GM19025 (cell line): ENCODE data around the gene HOXD4.

Source experiments
- ATAC-seq: cut with Tn5 transposase; IDR thresholded peaks from one replicate; pipeline ENCODE4 v1.9.1; 2021; ENCODE audit warnings: mild to moderate bottlenecking, low read depth, moderate library complexity; ENCODE audit not compliant: unreplicated experiment

The HOXD4 gene

GRCh38 chr2:176112375-176113302 is 38.7 kb upstream of the HOXD4 start:
- ATAC-seq, result no peak

GRCh38 chr2:176114120-176114929 is 37.0 kb upstream of the HOXD4 start:
- no peak for ATAC-seq

DNA sequence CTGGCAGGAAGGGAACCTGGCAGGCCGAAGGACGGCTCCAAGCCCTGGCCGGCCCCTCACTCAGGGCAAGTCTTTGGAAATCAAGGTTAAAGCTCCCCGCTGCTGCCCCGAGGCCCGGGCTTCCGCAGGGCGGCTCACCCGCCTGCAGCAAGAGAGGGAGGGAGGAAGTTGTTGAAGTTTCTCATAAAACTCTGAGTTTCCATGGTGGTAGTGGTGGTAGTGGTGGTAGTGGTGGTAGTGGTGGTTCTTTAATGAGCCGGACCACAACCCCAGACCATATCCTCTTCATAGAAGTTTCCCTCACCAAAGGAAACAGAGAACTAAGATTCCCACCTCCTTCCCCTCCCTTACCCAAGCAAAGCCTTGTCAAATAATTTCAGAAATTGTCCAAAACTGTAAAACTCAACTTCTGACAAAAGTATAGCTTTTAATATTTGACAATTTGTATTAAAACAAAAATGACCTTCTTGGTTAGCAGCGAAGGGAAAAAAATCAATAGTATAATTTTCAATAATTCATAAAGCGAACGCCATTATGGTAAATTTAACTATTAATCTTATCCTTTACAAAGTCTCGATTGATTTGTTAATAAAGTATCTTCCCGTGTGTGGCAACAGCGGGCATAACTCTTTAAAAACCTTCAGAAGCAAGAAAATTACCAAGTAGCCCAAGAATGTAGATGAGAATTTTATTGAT is 36.3 kb upstream of the HOXD4 start:
- ATAC-seq, result no peak

DNA sequence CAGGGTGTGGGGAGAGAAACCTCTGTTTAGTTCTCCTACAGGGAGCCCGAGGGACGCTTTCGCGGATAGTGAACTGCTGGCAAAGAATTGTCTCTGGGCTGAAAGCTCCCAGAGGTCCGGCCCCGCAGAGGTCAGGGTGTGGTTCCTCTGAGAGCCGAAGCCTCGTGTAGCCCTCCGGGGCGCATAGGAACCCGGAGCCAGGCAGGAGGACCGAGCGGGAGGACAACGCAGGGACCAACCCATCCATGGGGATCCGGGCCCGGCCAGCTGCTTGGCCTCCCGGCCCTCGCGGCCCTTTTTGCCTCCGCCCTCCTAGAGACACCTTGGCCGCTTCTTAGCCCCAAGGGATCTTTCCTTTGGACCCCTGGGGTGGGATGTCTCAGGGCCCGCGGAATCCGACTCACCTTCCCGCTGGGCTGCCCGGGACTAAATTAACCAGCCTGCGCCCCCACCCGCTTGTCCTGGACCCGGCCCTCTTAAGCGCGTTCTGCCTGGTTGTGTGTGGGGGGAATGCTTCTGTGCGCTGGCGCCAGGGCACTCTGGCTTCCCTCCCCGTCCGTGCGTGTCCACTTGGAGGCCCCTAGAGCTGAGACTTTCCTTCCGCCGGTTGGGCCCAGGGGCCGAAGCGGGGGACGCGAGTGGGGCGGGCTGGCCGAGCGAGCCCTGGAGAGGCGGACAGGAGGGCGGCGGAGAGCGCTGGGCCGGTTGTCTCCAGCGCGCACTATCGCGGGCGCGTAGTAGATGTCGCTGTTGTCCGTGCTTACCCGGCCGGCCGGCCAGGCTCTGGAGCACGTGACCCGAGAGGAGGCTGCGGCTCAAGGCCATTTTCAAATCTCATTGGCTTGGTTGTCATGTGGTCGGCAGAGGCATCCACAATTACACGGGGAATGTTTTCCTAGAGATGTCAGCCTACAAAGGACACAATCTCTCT is 35.2 kb upstream of the HOXD4 start, which contains the start of gene HOXD10:
Gene HOXD10 (plus strand): TSS at position 896 of the 931 bp plus-strand sequence. CDS start 56 bp downstream, outside the sequence.
- ATAC-seq, result no peak

GRCh38 chr2:176117162-176117822 is 34.1 kb upstream of the HOXD4 start:
- no peak for ATAC-seq

DNA sequence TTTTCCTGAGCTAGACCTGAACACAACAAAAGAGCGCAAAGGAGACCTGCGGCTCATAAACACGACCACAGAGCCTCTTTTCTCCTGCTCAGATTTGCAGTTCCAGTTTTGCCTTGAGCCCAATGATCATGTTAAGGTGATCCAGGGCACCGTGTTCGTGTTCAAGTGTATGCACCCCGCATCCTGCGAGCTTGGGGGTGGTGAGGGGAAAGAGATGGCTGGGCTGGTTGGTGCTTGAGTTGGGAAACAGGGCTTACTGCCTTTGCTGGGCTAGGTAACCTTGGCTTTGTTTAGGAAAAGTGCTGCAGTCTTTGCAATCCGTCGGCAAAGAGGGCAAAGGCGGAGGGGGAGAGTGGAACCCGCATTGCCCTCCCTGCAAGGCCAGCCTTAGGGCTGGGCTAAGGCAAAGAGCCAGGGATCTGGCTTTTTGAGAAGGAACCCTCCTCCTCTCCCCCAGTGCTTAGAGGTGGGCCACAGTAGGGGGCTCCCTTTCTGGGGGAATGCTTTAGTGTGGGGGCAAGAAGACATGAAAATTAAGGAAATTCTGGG is 33.5 kb upstream of the HOXD4 start:
- no peak for ATAC-seq

- ATAC-seq, result no peak
Observed at GRCh38 chr2:176118601-176119339, 32.6 kb upstream of the HOXD4 start.

DNA sequence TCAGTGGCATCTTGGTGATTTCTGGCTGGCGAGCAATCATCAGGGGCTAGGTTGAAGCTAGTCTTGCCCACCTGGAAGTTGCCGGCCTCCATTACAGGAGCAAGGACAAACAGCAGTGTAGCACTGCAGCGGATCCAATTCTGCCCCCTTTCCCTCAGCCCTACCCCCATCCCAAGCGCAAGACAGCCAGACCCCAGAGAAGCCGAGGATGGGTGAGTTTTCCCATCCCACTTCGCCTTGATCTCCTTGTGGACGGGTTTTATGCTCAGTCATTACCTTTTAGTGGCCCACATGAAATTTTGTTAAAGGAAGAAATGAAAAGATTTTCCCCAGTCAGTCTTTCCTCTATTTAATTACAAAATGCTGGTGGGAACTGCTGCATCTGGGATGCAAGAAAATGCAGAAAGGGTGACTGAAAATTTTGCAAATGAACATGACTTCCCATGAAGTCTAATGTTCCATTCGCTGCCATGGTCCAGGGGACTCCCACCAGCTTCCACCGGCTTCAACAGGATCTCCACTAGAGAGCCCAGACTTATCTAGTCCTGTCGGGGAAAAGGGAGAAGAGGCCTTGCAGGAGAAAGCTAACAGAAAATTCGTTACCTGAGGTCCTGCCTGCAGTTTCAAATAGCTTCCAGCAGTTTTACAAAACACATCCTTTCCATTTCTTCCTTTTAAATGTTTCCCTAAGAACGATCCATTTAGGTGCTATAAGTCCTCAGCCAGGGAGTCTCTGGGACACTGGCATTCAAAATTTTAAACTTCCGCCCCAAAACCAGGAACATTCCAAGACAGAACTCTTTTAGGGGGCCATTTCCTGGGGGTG is 30.8 kb upstream of the HOXD4 start:
- no peak for ATAC-seq

DNA sequence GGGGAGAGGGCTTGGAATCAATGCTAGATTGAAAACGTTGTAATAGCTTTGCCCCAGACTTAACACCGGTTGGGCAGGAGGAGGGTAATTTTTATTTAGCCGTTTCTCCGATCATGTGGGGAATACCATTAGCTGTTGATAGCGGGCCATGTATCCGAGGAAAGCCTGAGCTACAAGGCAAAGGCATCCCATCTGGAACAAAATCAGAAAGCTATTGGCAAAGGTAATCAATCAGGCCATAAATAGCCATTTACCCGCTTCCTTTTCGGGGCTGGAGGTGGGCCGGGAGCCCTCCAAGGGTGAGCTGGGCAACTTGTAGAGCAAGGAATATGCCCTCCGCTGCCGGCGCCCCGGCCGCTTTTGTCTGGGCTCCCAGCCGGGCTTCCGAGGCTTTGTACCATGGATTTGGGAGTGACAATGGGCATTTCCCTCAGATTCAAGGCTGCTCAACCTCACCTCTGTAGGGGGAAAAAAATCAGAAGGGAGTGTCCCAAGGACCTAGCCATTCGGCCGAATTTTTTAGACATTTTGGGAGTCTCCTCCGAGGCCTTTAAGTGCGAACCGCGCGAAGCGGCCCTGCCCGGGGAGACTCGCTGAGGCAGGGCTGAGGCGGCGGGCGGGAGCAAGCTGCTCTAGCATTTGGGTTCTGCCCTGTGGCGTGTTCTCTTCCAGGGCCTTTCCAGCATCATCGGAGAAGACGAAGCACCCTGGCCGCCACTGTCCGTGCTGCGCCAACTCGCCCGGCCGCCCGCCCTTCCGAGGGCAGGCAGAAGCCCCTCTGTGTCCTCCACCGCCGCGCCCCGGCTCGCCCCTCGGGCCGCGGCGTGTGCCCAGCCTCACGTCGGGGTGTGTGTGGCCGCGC is 29.9 kb upstream of the HOXD4 start:
- ATAC-seq, result no peak

DNA sequence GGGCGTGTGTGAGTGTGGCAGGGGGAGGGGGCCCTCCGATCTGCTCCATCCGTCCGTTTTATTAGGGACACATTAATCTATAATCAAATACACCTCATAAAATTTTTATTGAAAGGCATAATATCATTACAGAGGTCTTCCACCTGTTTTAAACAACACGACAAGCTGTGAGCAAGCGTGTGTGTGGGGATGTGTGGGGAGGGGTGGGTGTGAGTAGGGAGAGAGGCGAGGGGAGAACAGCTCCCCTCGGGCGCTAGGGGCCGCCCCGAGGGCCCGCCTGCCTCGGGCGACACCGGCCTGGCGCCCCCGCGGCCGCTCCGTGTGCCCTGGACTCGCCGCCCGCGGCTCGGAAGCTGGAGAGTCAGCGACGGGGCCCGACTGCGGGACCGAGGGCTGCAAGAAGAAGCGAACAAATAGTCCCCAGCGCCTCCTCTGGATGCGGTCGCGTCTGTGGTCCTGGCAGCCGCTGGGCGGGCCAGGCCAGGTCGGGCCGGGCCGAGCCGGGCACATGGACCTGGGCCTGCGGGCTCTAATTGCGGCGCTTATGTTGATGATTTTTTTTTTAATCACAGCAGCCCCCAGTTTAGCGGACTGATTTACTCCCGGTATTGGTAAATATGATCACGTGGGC is 29.2 kb upstream of the HOXD4 start:
- ATAC-seq, result no peak

DNA sequence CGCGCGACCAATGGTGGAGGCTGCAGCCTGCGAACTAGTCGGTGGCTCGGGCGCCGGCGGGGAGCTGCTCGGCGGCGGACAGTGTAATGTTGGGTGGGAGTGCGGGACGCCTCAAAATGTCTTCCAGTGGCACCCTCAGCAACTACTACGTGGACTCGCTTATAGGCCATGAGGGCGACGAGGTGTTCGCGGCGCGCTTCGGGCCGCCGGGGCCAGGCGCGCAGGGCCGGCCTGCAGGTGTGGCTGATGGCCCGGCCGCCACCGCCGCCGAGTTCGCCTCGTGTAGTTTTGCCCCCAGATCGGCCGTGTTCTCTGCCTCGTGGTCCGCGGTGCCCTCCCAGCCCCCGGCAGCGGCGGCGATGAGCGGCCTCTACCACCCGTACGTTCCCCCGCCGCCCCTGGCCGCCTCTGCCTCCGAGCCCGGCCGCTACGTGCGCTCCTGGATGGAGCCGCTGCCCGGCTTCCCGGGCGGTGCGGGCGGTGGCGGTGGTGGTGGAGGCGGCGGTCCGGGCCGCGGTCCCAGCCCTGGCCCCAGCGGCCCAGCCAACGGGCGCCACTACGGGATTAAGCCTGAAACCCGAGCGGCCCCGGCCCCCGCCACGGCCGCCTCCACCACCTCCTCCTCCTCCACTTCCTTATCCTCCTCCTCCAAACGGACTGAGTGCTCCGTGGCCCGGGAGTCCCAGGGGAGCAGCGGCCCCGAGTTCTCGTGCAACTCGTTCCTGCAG is 28.5 kb upstream of the HOXD4 start, which contains the start of gene HOXD9:
Gene HOXD9 (plus strand): TSS at position 37 of the 728 bp plus-strand sequence. CDS start 50 bp downstream, at position 87.
- no peak for ATAC-seq

GRCh38 chr2:176123411-176124109 is 27.8 kb upstream of the HOXD4 start:
- ATAC-seq, result no peak

GRCh38 chr2:176124110-176124946 is 27.0 kb upstream of the HOXD4 start:
- ATAC-seq, result no peak
